Loucy (cell line): ENCODE data around the gene PAAF1.

Experiments used
- H2AFZ ChIP-seq: fragments of 200-600 bp; sonication (generic); 2 replicates; pipeline ENCODE4 v1.6.0; 2016; ENCODE audit warnings: antibody characterized with exemption, mild to moderate bottlenecking, low read length, moderate library complexity
- H3F3A ChIP-seq: fragments of 200-600 bp; 2 replicates; pipeline ENCODE4 v1.6.0; 2016; ENCODE audit warnings: antibody characterized with exemption, low read depth, mild to moderate bottlenecking
- H3K27me3 ChIP-seq: fragments of 200-600 bp; sonication (generic); 2 replicates; pipeline ENCODE4 v1.6.1; 2014; ENCODE audit warnings: low read length, mild to moderate bottlenecking; ENCODE audit not compliant: insufficient read depth, poor library complexity, severe bottlenecking
- H3K36me3 ChIP-seq: fragments of 200-600 bp; sonication (generic); 2 replicates; pipeline ENCODE4 v1.6.1; 2016; ENCODE audit warnings: low read length; ENCODE audit not compliant: insufficient read depth
- H3K4me1 ChIP-seq: fragments of 200-600 bp; sonication (generic); 2 replicates; pipeline ENCODE4 v1.5.1; 2014; ENCODE audit warnings: low read length, mild to moderate bottlenecking; ENCODE audit not compliant: insufficient read depth, poor library complexity, severe bottlenecking
- H3K4me2 ChIP-seq: fragments of 200-600 bp; sonication (generic); 2 replicates; pipeline ENCODE4 v1.6.0; 2014; ENCODE audit warnings: antibody characterized with exemption, low read length, low read depth, mild to moderate bottlenecking; ENCODE audit not compliant: poor library complexity, severe bottlenecking
- H3K4me3 ChIP-seq: fragments of 200-600 bp; sonication (generic); 2 replicates; pipeline ENCODE4 v1.5.1; 2014; ENCODE audit warnings: low read length, mild to moderate bottlenecking, mixed read lengths; ENCODE audit not compliant: poor library complexity, severe bottlenecking
- H3K79me2 ChIP-seq: fragments of 200-600 bp; sonication (generic); 2 replicates; pipeline ENCODE4 v1.6.1; 2014; ENCODE audit warnings: low read length; ENCODE audit not compliant: insufficient read depth
- H3K9ac ChIP-seq: fragments of 200-600 bp; sonication (generic); 2 replicates; pipeline ENCODE4 v1.6.0; 2014; ENCODE audit warnings: mild to moderate bottlenecking, low read depth, low read length, moderate library complexity; ENCODE audit not compliant: poor library complexity, severe bottlenecking
- H3K9me2 ChIP-seq: fragments of 200-600 bp; sonication (generic); replicated peaks from 2 replicates; pipeline ENCODE4 v1.6.1; 2016; ENCODE audit warnings: low read depth, low read length, mixed read lengths
- H3K9me3 ChIP-seq: fragments of 200-600 bp; sonication (generic); 2 replicates; pipeline ENCODE4 v1.6.1; 2014; ENCODE audit warnings: mild to moderate bottlenecking, antibody characterized with exemption, low read length, low read depth; ENCODE audit not compliant: insufficient read depth
- H4K20me1 ChIP-seq: fragments of 200-600 bp; sonication (generic); 2 replicates; pipeline ENCODE4 v1.6.0; 2014; ENCODE audit warnings: antibody characterized with exemption, low read length, mild to moderate bottlenecking; ENCODE audit not compliant: insufficient read depth, poor library complexity, severe bottlenecking
- EZH2phosphoT487 ChIP-seq: fragments of 200-600 bp; IDR thresholded peaks from 2 replicates; pipeline ENCODE4 v1.6.1; 2018; ENCODE audit warnings: antibody characterized with exemption, mild to moderate bottlenecking, moderate library complexity, borderline replicate concordance
- TF ChIP-seq, protein P1 (sequence below): fragments of 200-600 bp; sonication (generic); conservative IDR thresholded peaks from 2 replicates; pipeline ENCODE4 v1.5.1; 2014; ENCODE audit warnings: mild to moderate bottlenecking, antibody characterized with exemption, low read length

PAAF1 gene

GRCh38 chr11:73916435-73916834, 39.6 kb downstream of the PAAF1 start:
- no peaks in the 10 kb centered on the region for H3K9me2 ChIP-seq
- H3K79me2 ChIP-seq = no peaks in the 10 kb centered on the region
- no peaks in the 10 kb centered on the region for H3F3A ChIP-seq
- H3K27me3 ChIP-seq = no peaks in the 10 kb centered on the region
- no peak overlapping the region for H3K4me2 ChIP-seq
- H2AFZ ChIP-seq = no peak overlapping the region
- H4K20me1 ChIP-seq = no peaks in the 10 kb centered on the region
- H3K9ac ChIP-seq = no peak overlapping the region
- peaks cover 61% of the 10 kb centered on the region; the same call in 1 of the 2 replicates for H3K36me3 ChIP-seq
- no peak overlapping the region for H3K4me3 ChIP-seq
- no peaks in the 10 kb centered on the region for H3K9me3 ChIP-seq
- no peaks in the 10 kb centered on the region for H3K4me1 ChIP-seq
- TF ChIP-seq, protein P1, sequence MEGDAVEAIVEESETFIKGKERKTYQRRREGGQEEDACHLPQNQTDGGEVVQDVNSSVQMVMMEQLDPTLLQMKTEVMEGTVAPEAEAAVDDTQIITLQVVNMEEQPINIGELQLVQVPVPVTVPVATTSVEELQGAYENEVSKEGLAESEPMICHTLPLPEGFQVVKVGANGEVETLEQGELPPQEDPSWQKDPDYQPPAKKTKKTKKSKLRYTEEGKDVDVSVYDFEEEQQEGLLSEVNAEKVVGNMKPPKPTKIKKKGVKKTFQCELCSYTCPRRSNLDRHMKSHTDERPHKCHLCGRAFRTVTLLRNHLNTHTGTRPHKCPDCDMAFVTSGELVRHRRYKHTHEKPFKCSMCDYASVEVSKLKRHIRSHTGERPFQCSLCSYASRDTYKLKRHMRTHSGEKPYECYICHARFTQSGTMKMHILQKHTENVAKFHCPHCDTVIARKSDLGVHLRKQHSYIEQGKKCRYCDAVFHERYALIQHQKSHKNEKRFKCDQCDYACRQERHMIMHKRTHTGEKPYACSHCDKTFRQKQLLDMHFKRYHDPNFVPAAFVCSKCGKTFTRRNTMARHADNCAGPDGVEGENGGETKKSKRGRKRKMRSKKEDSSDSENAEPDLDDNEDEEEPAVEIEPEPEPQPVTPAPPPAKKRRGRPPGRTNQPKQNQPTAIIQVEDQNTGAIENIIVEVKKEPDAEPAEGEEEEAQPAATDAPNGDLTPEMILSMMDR = no peak

DNA sequence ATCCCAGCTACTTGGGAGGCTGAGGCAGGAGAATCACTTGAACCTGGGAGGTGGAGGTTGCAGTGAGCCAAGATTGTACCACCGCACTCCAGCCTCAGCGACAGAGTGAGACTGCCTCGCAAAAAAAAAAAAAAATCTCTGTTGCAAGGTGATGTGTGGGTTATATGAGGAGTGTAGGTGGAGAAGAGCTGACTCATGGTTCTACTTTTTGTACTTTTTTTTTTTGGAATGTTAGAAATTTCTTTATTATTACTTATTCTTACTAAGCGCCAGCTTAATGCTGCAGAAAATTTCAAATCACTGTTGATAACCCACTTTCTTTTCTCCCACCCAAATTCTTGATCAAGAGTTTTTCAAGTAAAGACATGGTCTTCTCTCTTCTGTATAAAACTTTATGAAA, 44.4 kb downstream of the PAAF1 start:
- no peak overlapping the region for H3K4me2 ChIP-seq

DNA sequence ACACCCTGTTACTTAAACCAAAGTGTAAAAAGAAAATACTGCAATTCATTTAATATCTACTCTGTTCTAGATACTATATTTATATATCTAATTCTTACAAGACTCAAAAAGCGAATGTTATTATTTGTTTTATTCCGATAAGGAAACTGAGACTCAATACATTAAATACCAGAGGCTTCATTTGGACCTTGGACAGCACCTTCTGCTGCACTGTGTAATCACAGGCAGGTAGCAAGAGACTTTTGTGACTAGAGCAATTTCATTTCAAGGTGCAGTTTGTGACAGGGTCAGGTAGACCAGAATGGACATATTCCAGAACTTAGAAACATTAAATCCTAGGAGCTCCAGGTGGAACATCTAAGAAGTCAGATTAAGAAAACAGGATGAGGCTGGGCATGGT, 52.6 kb downstream of the PAAF1 start:
- H3K4me2 ChIP-seq = no peak overlapping the region
- H3K9me2 ChIP-seq = no peaks in the 10 kb centered on the region
- H3K9ac ChIP-seq = no peak overlapping the region
- no peaks in the 10 kb centered on the region for H3K4me1 ChIP-seq
- no peaks in the 10 kb centered on the region for H3F3A ChIP-seq
- no peaks in the 10 kb centered on the region for H4K20me1 ChIP-seq
- H3K9me3 ChIP-seq = no peaks in the 10 kb centered on the region
- H3K4me3 ChIP-seq = no peak overlapping the region
- no peaks in the 10 kb centered on the region for H3K79me2 ChIP-seq
- no peak overlapping the region for H2AFZ ChIP-seq
- TF ChIP-seq, protein P1 = no peak
- no peak for TF ChIP-seq EZH2phosphoT487
- H3K36me3 ChIP-seq = peaks cover 32% of the 10 kb centered on the region; the same call in 1 of the 2 replicates
- no peaks in the 10 kb centered on the region for H3K27me3 ChIP-seq

More for the DNA sequence above, 44.4 kb downstream of the PAAF1 start:
- H3K9ac ChIP-seq = no peak overlapping the region
- H3K9me3 ChIP-seq = no peaks in the 10 kb centered on the region
- no peaks in the 10 kb centered on the region for H3K27me3 ChIP-seq
- TF ChIP-seq, protein P1 = no peak
- TF ChIP-seq EZH2phosphoT487 = no peak
- H3K4me1 ChIP-seq = no peaks in the 10 kb centered on the region
- H3K36me3 ChIP-seq = peaks cover 39% of the 10 kb centered on the region; the same call in 1 of the 2 replicates
- H2AFZ ChIP-seq = no peak overlapping the region
- no peaks in the 10 kb centered on the region for H3K9me2 ChIP-seq
- H3K4me3 ChIP-seq = no peak overlapping the region
- H3K79me2 ChIP-seq = no peaks in the 10 kb centered on the region
- H3F3A ChIP-seq = no peaks in the 10 kb centered on the region
- H4K20me1 ChIP-seq = no peaks in the 10 kb centered on the region
